ENCODE results near the gene SGPL1. TPM values are rescaled to one million over a fixed set of nuclear protein-coding genes. Genes with fewer than 3 reads are reported as not detected.

The SGPL1 gene
- polyA plus RNA-seq, 1 donor (not counting 4 experiments of a cell fraction or from before 2014, with no cell fraction given), result 31.4 TPM

- Histone ChIP-seq H3K79me2 (ENCODE audit: control insufficient read depth, insufficient read depth, low read length) (no peaks in the 10 kb centered on the region), H3K4me3 (ENCODE audit: control insufficient read depth in 2 of 3, extremely low read depth in 1 of 3, insufficient read depth in 2 of 3, low read depth in 1 of 3, low read length in 3 of 3) (no peak overlapping the region), H3K4me1 (ENCODE audit: control insufficient read depth, extremely low read depth, insufficient read depth, low read length) (no peaks in the 10 kb centered on the region), H4K20me1 (ENCODE audit: control insufficient read depth, extremely low read depth, insufficient read depth, low read length) (no peaks in the 10 kb centered on the region), H3K9me3 (ENCODE audit: control insufficient read depth, low read depth, low read length) (no peaks in the 10 kb centered on the region), H3K9me1 (ENCODE audit: control insufficient read depth, extremely low read depth, insufficient read depth, low read length) (no peaks in the 10 kb centered on the region), H3K36me3 (ENCODE audit: control insufficient read depth in 2 of 2, extremely low read depth in 1 of 2, insufficient read depth in 2 of 2, low read length in 2 of 2) (no peaks in the 10 kb centered on the region), H3K9ac (ENCODE audit: control insufficient read depth, extremely low read depth, insufficient read depth, low read length) (no peak overlapping the region), H3K4me2 (ENCODE audit: control insufficient read depth, extremely low read depth, insufficient read depth, low read depth, low read length) (no peak overlapping the region), H3K27ac (ENCODE audit: control insufficient read depth, insufficient read depth, low read length) (no peak overlapping the region), H3K27me3 (ENCODE audit: control insufficient read depth, extremely low read depth, insufficient read depth, low read length) (peaks cover 21% of the 10 kb centered on the region), H2AFZ (ENCODE audit: control insufficient read depth, low read length) (no peak overlapping the region)
- TF ChIP-seq, protein P1, sequence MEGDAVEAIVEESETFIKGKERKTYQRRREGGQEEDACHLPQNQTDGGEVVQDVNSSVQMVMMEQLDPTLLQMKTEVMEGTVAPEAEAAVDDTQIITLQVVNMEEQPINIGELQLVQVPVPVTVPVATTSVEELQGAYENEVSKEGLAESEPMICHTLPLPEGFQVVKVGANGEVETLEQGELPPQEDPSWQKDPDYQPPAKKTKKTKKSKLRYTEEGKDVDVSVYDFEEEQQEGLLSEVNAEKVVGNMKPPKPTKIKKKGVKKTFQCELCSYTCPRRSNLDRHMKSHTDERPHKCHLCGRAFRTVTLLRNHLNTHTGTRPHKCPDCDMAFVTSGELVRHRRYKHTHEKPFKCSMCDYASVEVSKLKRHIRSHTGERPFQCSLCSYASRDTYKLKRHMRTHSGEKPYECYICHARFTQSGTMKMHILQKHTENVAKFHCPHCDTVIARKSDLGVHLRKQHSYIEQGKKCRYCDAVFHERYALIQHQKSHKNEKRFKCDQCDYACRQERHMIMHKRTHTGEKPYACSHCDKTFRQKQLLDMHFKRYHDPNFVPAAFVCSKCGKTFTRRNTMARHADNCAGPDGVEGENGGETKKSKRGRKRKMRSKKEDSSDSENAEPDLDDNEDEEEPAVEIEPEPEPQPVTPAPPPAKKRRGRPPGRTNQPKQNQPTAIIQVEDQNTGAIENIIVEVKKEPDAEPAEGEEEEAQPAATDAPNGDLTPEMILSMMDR (optimal IDR thresholded peaks at IDR 0.05 in 1 of 3, IDR thresholded peaks at IDR 0.05 in 1 of 3, conservative IDR thresholded peaks at IDR 0.05 in 1 of 3; ENCODE audit: extremely low read depth in 1 of 3, insufficient read depth in 2 of 3, low read length in 3 of 3), result no peak
- no peak for TF ChIP-seq EZH2 (IDR thresholded peaks at IDR 0.05; ENCODE audit: low read length)
- dilution Hi-C loops (cut with MboI; ENCODE audit: extremely low pct_ligation_motif_present, low sequenced_read_pairs), result no loop called here
- FAIRE-seq (no peak), DNase-seq (ENCODE audit: low read depth, low spot score) (no peak)
Measured at GRCh38 chr10:70913893-70914240, 98.1 kb downstream of the SGPL1 start.

- dilution Hi-C loops (cut with MboI; ENCODE audit: extremely low pct_ligation_motif_present, low sequenced_read_pairs), result no loop called here
- Histone ChIP-seq H4K20me1 (ENCODE audit: control insufficient read depth, extremely low read depth, insufficient read depth, low read length) (no peaks in the 10 kb centered on the region), H3K9ac (ENCODE audit: control insufficient read depth, extremely low read depth, insufficient read depth, low read length) (no peak overlapping the region), H3K36me3 (ENCODE audit: control insufficient read depth in 2 of 2, extremely low read depth in 1 of 2, insufficient read depth in 2 of 2, low read length in 2 of 2) (no peaks in the 10 kb centered on the region), H3K4me3 (ENCODE audit: control insufficient read depth in 2 of 3, extremely low read depth in 1 of 3, insufficient read depth in 2 of 3, low read depth in 1 of 3, low read length in 3 of 3) (no peak overlapping the region), H3K4me1 (ENCODE audit: control insufficient read depth, extremely low read depth, insufficient read depth, low read length) (no peaks in the 10 kb centered on the region), H3K9me1 (ENCODE audit: control insufficient read depth, extremely low read depth, insufficient read depth, low read length) (no peaks in the 10 kb centered on the region), H3K9me3 (ENCODE audit: control insufficient read depth, low read depth, low read length) (no peaks in the 10 kb centered on the region), H2AFZ (ENCODE audit: control insufficient read depth, low read length) (no peak overlapping the region), H3K79me2 (ENCODE audit: control insufficient read depth, insufficient read depth, low read length) (no peaks in the 10 kb centered on the region), H3K27me3 (ENCODE audit: control insufficient read depth, extremely low read depth, insufficient read depth, low read length) (peaks cover 26% of the 10 kb centered on the region), H3K27ac (ENCODE audit: control insufficient read depth, insufficient read depth, low read length) (no peak overlapping the region), H3K4me2 (ENCODE audit: control insufficient read depth, extremely low read depth, insufficient read depth, low read depth, low read length) (no peak overlapping the region)
- no peak for TF ChIP-seq EZH2 (IDR thresholded peaks at IDR 0.05; ENCODE audit: low read length)
- TF ChIP-seq, protein P1 (optimal IDR thresholded peaks at IDR 0.05 in 1 of 3, IDR thresholded peaks at IDR 0.05 in 1 of 3, conservative IDR thresholded peaks at IDR 0.05 in 1 of 3; ENCODE audit: extremely low read depth in 1 of 3, insufficient read depth in 2 of 3, low read length in 3 of 3), result no peak
- FAIRE-seq (no peak), DNase-seq (ENCODE audit: low read depth, low spot score) (no peak)
Measured at GRCh38 chr10:70914316-70914864, 98.6 kb downstream of the SGPL1 start.
